Breast epithelium (tissue), 3 donors: ENCODE data around the gene C6orf120.

Experiments used
- CTCF ChIP-seq, 3 donors: fragments of 450-650 bp; IDR thresholded peaks; one replicate each; pipeline ENCODE4 v1.5.1; 2016 to 2017; ENCODE audit warnings: antibody characterized with exemption in 3 of 3, mild to moderate bottlenecking in 3 of 3, moderate library complexity in 3 of 3
- POLR2AphosphoS5 ChIP-seq, 3 donors: sonication (generic); formaldehyde crosslinking; IDR thresholded peaks; one replicate each; pipeline ENCODE4 v1.6.1; 2017; ENCODE audit warnings: antibody characterized with exemption in 3 of 3

GRCh38 chr6:169664227-169664626, 37.7 kb upstream of the C6orf120 start:
- no peak for TF ChIP-seq CTCF (IDR thresholded peaks at IDR 0.05)
- TF ChIP-seq POLR2AphosphoS5 (IDR thresholded peaks at IDR 0.05) = no peak
